H1 (cell line): ENCODE data around the gene GBF1. TPM values are rescaled to one million over a fixed set of nuclear protein-coding genes. Genes with fewer than 3 reads are reported as not detected.

Source experiments
- CTCF ChIA-PET: fragments of 300-600 bp; sonication (Branson Sonifier 250); formaldehyde crosslinking; loops from one replicate; lab custom pipeline; 2021; ENCODE audit not compliant: partially characterized antibody; lab: Charles Lee
- POLR2A ChIA-PET: fragments of 300-600 bp; sonication (Branson Sonifier 250); formaldehyde crosslinking; loops from one replicate; lab custom pipeline; 2021; ENCODE audit warnings: inconsistent platforms; ENCODE audit not compliant: partially characterized antibody; lab: Charles Lee
- DNase-seq, 2 experiments: peaks; one replicate each; pipeline versions ENCODE4 v3.0.0 to v3.0.0-alpha.2; 2010 to 2022; ENCODE audit warnings: low spot score in 2 of 2, low read depth in 1 of 2, mixed read lengths in 1 of 2
- FAIRE-seq: peaks from 2 replicates; lab custom pipeline; 2011; peaks lifted over from hg19 to GRCh38; lab: Jason Lieb, UNC
- H2AFZ ChIP-seq: 2 replicates; pipeline ENCODE4 v1.8.1; 2012; ENCODE audit warnings: low read length, inconsistent platforms
- H2AK5ac ChIP-seq: 2 replicates; pipeline ENCODE4 v1.6.1; 2013; ENCODE audit warnings: low read depth, low read length
- H2BK120ac ChIP-seq: replicated peaks from 2 replicates; pipeline ENCODE3; 2013; ENCODE audit warnings: low read depth, low read length, inconsistent platforms
- H2BK12ac ChIP-seq: 2 replicates; pipeline ENCODE4 v1.6.1; 2013; ENCODE audit warnings: low read depth, low read length
- H2BK15ac ChIP-seq: 2 replicates; pipeline ENCODE4 v1.6.1; 2013; ENCODE audit warnings: low read length
- H2BK20ac ChIP-seq: 2 replicates; pipeline ENCODE4 v1.6.1; 2013; ENCODE audit warnings: low read length
- H2BK5ac ChIP-seq: 2 replicates; pipeline ENCODE4 v1.6.1; 2013; ENCODE audit warnings: low read depth, low read length
- H3K14ac ChIP-seq: 2 replicates; pipeline ENCODE4 v1.6.1; 2013; ENCODE audit warnings: inconsistent platforms; ENCODE audit not compliant: insufficient read length
- H3K18ac ChIP-seq: 2 replicates; pipeline ENCODE4 v1.6.1; 2013; ENCODE audit warnings: low read length; ENCODE audit errors: extremely low read depth
- H3K23ac ChIP-seq: 2 replicates; pipeline ENCODE4 v1.6.1; 2013; ENCODE audit warnings: inconsistent platforms; ENCODE audit not compliant: insufficient read length
- H3K23me2 ChIP-seq: 2 replicates; pipeline ENCODE4 v1.6.1; 2013; ENCODE audit warnings: low read depth, low read length
- H3K27ac ChIP-seq: 2 replicates; pipeline ENCODE4 v1.6.1; 2011; ENCODE audit warnings: low read depth, low read length, inconsistent platforms
- H3K27me3 ChIP-seq, 4 experiments: replicated peaks in 1 of 4; 1 replicate in 1 of 4; 2 replicates in 3 of 4; pipeline versions ENCODE4 v1.6.1 to v1.8.1; 2011 to 2013; ENCODE audit warnings: low read length in 3 of 4, mild to moderate bottlenecking in 3 of 4, inconsistent platforms in 2 of 4, mixed read lengths in 2 of 4, moderate library complexity in 1 of 4; ENCODE audit not compliant: control insufficient read depth in 3 of 4, insufficient read depth in 3 of 4; ENCODE audit errors: extremely low read depth in 1 of 4
- H3K36me3 ChIP-seq, 4 experiments: 2 replicates each; pipeline versions ENCODE4 v1.6.1 to v1.8.1; 2011 to 2013; ENCODE audit warnings: mild to moderate bottlenecking in 4 of 4, low read length in 3 of 4, moderate library complexity in 2 of 4, control low read depth in 1 of 4, inconsistent platforms in 1 of 4; ENCODE audit not compliant: insufficient read depth in 4 of 4, control insufficient read depth in 2 of 4
- H3K4ac ChIP-seq: replicated peaks from 2 replicates; pipeline ENCODE3; 2013; ENCODE audit warnings: low read length, low read depth, mixed read lengths, inconsistent platforms; ENCODE audit not compliant: insufficient read length
- H3K4me1 ChIP-seq, 4 experiments: replicated peaks in 1 of 4; 1 replicate in 1 of 4; 2 replicates in 3 of 4; pipeline versions ENCODE4 v1.6.1 to v1.8.1; 2011 to 2013; ENCODE audit warnings: low read length in 3 of 4, inconsistent platforms in 2 of 4, mixed read lengths in 1 of 4; ENCODE audit not compliant: insufficient read depth in 4 of 4, control insufficient read depth in 3 of 4
- H3K4me2 ChIP-seq, 2 experiments: 2 replicates each; pipeline versions ENCODE4 v1.6.1 to v1.8.1; 2011 to 2013; ENCODE audit warnings: low read depth in 2 of 2, low read length in 2 of 2, control low read depth in 1 of 2, inconsistent platforms in 1 of 2, mild to moderate bottlenecking in 1 of 2; ENCODE audit not compliant: insufficient read depth in 1 of 2
- H3K4me3 ChIP-seq, 4 experiments: fragments of 200-600, 300-600 bp in 1 of 4; sonication (generic), shearing (Covaris generic), sonication (Bioruptor Twin) in 1 of 4; 2 replicates each; pipeline versions ENCODE4 v1.5.1 to v1.8.1; 2011 to 2016; ENCODE audit warnings: low read length in 4 of 4, low read depth in 3 of 4, control low read depth in 2 of 4, inconsistent platforms in 2 of 4, mild to moderate bottlenecking in 2 of 4, mixed read lengths in 1 of 4, moderate library complexity in 1 of 4; ENCODE audit not compliant: insufficient read depth in 2 of 4; ENCODE audit errors: extremely low read depth in 1 of 4
- H3K56ac ChIP-seq: replicated peaks from 2 replicates; pipeline ENCODE3; 2013; ENCODE audit warnings: low read depth, mild to moderate bottlenecking, mixed read lengths, low read length, inconsistent platforms; ENCODE audit not compliant: insufficient read length
- H3K79me1 ChIP-seq: 2 replicates; pipeline ENCODE4 v1.6.1; 2013; ENCODE audit warnings: low read depth, low read length, control low read depth
- H3K79me2 ChIP-seq, 2 experiments: 2 replicates each; pipeline versions ENCODE4 v1.6.1 to v1.8.1; 2012 to 2013; ENCODE audit warnings: low read length in 2 of 2, mild to moderate bottlenecking in 2 of 2, inconsistent platforms in 1 of 2; ENCODE audit not compliant: insufficient read depth in 2 of 2, control insufficient read depth in 1 of 2
- H3K9ac ChIP-seq, 4 experiments: replicated peaks in 1 of 4; 1 replicate in 1 of 4; 2 replicates in 3 of 4; pipeline versions ENCODE4 v1.6.1 to v1.8.1; 2011 to 2013; ENCODE audit warnings: low read depth in 3 of 4, low read length in 3 of 4, control low read depth in 2 of 4, mild to moderate bottlenecking in 2 of 4, moderate library complexity in 2 of 4, inconsistent platforms in 1 of 4; ENCODE audit errors: extremely low read depth in 1 of 4
- H3K9me3 ChIP-seq, 2 experiments: 2 replicates each; pipeline versions ENCODE4 v1.6.1 to v1.8.1; 2012 to 2013; ENCODE audit warnings: mild to moderate bottlenecking in 2 of 2, moderate library complexity in 2 of 2, control low read depth in 1 of 2, inconsistent platforms in 1 of 2, low read depth in 1 of 2, low read length in 1 of 2, mixed read lengths in 1 of 2; ENCODE audit not compliant: insufficient read depth in 2 of 2
- H4K20me1 ChIP-seq, 2 experiments: replicated peaks in 1 of 2; 2 replicates each; pipeline versions ENCODE3 to v1.8.1; 2011 to 2013; ENCODE audit warnings: inconsistent platforms in 2 of 2, low read length in 2 of 2, mild to moderate bottlenecking in 1 of 2; ENCODE audit not compliant: insufficient read depth in 2 of 2, control insufficient read depth in 1 of 2
- H4K5ac ChIP-seq: 2 replicates; pipeline ENCODE4 v1.6.1; 2013; ENCODE audit warnings: low read length, low read depth, mixed read lengths, inconsistent platforms; ENCODE audit not compliant: insufficient read length
- H4K8ac ChIP-seq: 2 replicates; pipeline ENCODE4 v1.8.0; 2013; ENCODE audit warnings: mild to moderate bottlenecking, moderate library complexity, low read length, inconsistent platforms; ENCODE audit not compliant: insufficient read depth; ENCODE audit errors: extremely low read depth
- H4K91ac ChIP-seq: replicated peaks from 2 replicates; pipeline ENCODE3; 2013; ENCODE audit warnings: low read length, mixed read lengths, inconsistent platforms; ENCODE audit not compliant: insufficient read length
- ATF3 ChIP-seq: IDR thresholded peaks from 2 replicates; pipeline ENCODE4 v1.6.1; 2011; ENCODE audit warnings: low read depth, mild to moderate bottlenecking, low read length; ENCODE audit not compliant: insufficient read depth
- POLR2AphosphoS5 ChIP-seq: IDR thresholded peaks from 2 replicates; pipeline ENCODE4 v1.6.1; 2011; ENCODE audit warnings: low read depth, low read length
- WGBS, 2 experiments: shearing (Covaris generic) in 1 of 2; methylation state at CpG; one replicate each; pipeline versions ENCODE4 v1.1.6 to v1.1.7; 2013 to 2015; ENCODE audit warnings: low lambda C conversion rate in 2 of 2, mixed read lengths in 2 of 2, inconsistent platforms in 1 of 2, low coverage in 1 of 2, missing lambda C conversion rate in 1 of 2; ENCODE audit not compliant: insufficient replicate concordance in 2 of 2, insufficient coverage in 1 of 2, insufficient read length in 1 of 2; ENCODE audit errors: extremely low coverage in 1 of 2, missing lambda C conversion rate in 1 of 2; 5-methylcytosine and 5-hydroxymethylcytosine counted together
- polyA plus RNA-seq, 7 experiments: library from polyadenylated mRNA; depleted of rRNA in 3 of 7; stranded (reverse) in 5 of 7; unstranded in 2 of 7; fragments of >200 nt in 5 of 7; fragments of 200-250 nt in 2 of 7; gene quantifications; 1 replicate in 5 of 7; 2 replicates in 1 of 7; 4 replicates in 1 of 7; pipeline versions ENCODE4 v1.2.1 to v1.2.3, GENCODE V29; 2011 to 2013; ENCODE audit warnings: missing spikeins in 2 of 7, mixed read lengths in 2 of 7
- total RNA-seq: library from RNA; stranded (reverse); fragmentation: NEBNext Ultra II Directional; extraction: Animal tissue kit (Norgen Biotek cat#: 25700); gene quantifications from 2 replicates; pipeline ENCODE4 v1.2.1, GENCODE V29; 2021

Gene GBF1
- total and polyA plus RNA-seq, 2 of the 8 experiments (the other 6 are each of a cell fraction or from before 2014, with no cell fraction given) = 11.0 to 25.5 TPM

GRCh38 chr10:102261842-102262241, 16.5 kb downstream of the GBF1 start:
- DNase-seq (no peak), FAIRE-seq (no peak)
- ChIA-PET POLR2A (no interaction called here), CTCF (interaction anchor here (0.7 to 2.3 kb wide), 3 partner anchors 31 to 91 kb away, joined by 3 to 13 read pairs (median 4); no protein-coding TSS in a partner anchor)
- no peak overlapping the region for H3K14ac ChIP-seq
- H3K27ac ChIP-seq = no peak overlapping the region
- no peak overlapping the region for H3K4me3 ChIP-seq
- no peak overlapping the region for H3K9ac ChIP-seq
- H4K91ac ChIP-seq = no peak overlapping the region
- no peak overlapping the region for H3K56ac ChIP-seq
- H2BK15ac ChIP-seq = no peak overlapping the region
- H2AFZ ChIP-seq = no peak overlapping the region
- no peaks in the 10 kb centered on the region for H3K23me2 ChIP-seq
- H3K9me3 ChIP-seq = no peaks in the 10 kb centered on the region
- H3K27me3 ChIP-seq = no peaks in the 10 kb centered on the region
- no peak overlapping the region for H2BK12ac ChIP-seq
- no peak overlapping the region for H2BK20ac ChIP-seq
- no peak overlapping the region for H2BK5ac ChIP-seq
- H3K79me1 ChIP-seq = no peaks in the 10 kb centered on the region; the same call in 1 of the 2 replicates
- H4K8ac ChIP-seq = no peak overlapping the region
- no peak overlapping the region for H2AK5ac ChIP-seq
- H4K5ac ChIP-seq = no peak overlapping the region
- H3K18ac ChIP-seq = no peak overlapping the region
- H3K4ac ChIP-seq = no peak overlapping the region
- H2BK120ac ChIP-seq = no peak overlapping the region
- 90% methylated on average over 6 of the region's 6 CpGs; no CpG with 5 or more reads in 1 of the 2 experiments for WGBS, 2 experiments
- TF ChIP-seq POLR2AphosphoS5 (no peak), ATF3 (no peak)
- no peaks in the 10 kb centered on the region for H3K79me2 ChIP-seq
- peaks cover 0 to 13% (median 3%) of the 10 kb centered on the region in 4 experiments; a peak in 4 of 8 replicates for H3K36me3 ChIP-seq
- no peak overlapping the region for H3K23ac ChIP-seq
- H4K20me1 ChIP-seq = peaks cover 2 to 7% of the 10 kb centered on the region in 2 experiments
- no peaks in the 10 kb centered on the region for H3K4me1 ChIP-seq
- H3K4me2 ChIP-seq = no peak overlapping the region
